ENCODE results near the gene AIP. TPM values are rescaled to one million over a fixed set of nuclear protein-coding genes. Genes with fewer than 3 reads are reported as not detected.

Gene AIP
- total and polyA plus RNA-seq, 2 donors (not counting 3 experiments of a cell fraction or from before 2014, with no cell fraction given), result 46.3 to 114 TPM

DNA sequence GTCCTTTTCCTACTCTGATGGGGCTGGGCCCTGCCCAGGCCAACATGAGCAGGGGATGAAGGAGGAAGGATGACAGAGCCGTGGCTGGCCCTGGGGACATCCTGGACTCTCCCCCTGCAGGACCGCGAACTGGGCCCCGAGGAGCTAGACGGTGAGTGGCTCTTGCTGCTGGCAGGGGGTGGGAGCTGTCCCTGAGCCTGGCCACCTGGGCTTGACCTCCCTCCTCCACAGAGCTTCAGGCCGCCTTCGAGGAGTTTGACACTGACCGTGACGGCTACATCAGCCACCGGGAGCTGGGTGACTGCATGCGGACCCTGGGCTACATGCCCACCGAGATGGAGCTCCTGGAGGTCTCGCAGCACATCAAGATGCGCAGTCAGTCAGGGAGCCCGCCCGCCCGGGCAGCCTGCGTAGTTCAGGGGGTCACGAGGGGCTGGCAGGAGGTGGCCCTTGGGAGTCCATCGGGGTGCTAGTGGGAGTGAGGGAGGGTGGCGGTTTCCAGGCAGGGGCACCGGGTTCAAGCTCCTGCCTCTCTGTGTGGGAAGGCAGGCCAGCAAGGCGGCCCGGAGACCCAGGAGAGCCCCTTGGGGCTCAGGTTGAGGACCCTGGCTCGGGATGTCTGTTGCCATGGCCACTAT, 26.6 kb upstream of the AIP start:
- POLR2A ChIA-PET, result no interaction called here
- Histone ChIP-seq H4K20me1 (replicated peaks; ENCODE audit: control insufficient read depth, extremely low read depth, insufficient read depth, low read length) (no peaks in the 10 kb centered on the region), H3K4me3 (replicated peaks in 1 of 3; ENCODE audit: insufficient read depth in 1 of 3, low read depth in 1 of 3, low read length in 3 of 3) (no peak overlapping the region), H3K4me2 (ENCODE audit: insufficient read depth, low read length) (no peak overlapping the region), H3K27me3 (ENCODE audit: control insufficient read depth in 2 of 2, insufficient read depth in 2 of 2, low read length in 2 of 2) (no peaks in the 10 kb centered on the region), H3K36me3 (ENCODE audit: control insufficient read depth in 2 of 2, extremely low read depth in 1 of 2, insufficient read depth in 2 of 2, low read length in 2 of 2) (no peaks in the 10 kb centered on the region), H3K79me2 (ENCODE audit: control insufficient read depth, insufficient read depth, low read length) (no peaks in the 10 kb centered on the region), H2AFZ (ENCODE audit: low read depth, low read length) (no peak overlapping the region), H3K4me1 (ENCODE audit: control insufficient read depth, extremely low read depth, insufficient read depth, low read length) (peaks cover 7% of the 10 kb centered on the region), H3K9ac (replicated peaks; ENCODE audit: extremely low read depth, insufficient read depth, low read length) (no peak overlapping the region), H3K9me3 (replicated peaks; ENCODE audit: control insufficient read depth, insufficient read depth, low read length) (no peaks in the 10 kb centered on the region), H3K27ac (ENCODE audit: insufficient read depth, low read depth, low read length) (no peak overlapping the region), H3K9me1 (replicated peaks; ENCODE audit: control insufficient read depth, extremely low read depth, insufficient read depth, low read length) (no peaks in the 10 kb centered on the region)
- dilution Hi-C loops (cut with MboI; ENCODE audit: extremely low pct_ligation_motif_present, low sequenced_read_pairs), result no loop called here
- DNase-seq (ENCODE audit: low read depth, low spot score), result no peak
- CTCF ChIA-PET, result no interaction called here
- intact Hi-C loops (cut with micrococcal nuclease), result no loop called here
- no peak for FAIRE-seq
- TF ChIP-seq, protein P1, sequence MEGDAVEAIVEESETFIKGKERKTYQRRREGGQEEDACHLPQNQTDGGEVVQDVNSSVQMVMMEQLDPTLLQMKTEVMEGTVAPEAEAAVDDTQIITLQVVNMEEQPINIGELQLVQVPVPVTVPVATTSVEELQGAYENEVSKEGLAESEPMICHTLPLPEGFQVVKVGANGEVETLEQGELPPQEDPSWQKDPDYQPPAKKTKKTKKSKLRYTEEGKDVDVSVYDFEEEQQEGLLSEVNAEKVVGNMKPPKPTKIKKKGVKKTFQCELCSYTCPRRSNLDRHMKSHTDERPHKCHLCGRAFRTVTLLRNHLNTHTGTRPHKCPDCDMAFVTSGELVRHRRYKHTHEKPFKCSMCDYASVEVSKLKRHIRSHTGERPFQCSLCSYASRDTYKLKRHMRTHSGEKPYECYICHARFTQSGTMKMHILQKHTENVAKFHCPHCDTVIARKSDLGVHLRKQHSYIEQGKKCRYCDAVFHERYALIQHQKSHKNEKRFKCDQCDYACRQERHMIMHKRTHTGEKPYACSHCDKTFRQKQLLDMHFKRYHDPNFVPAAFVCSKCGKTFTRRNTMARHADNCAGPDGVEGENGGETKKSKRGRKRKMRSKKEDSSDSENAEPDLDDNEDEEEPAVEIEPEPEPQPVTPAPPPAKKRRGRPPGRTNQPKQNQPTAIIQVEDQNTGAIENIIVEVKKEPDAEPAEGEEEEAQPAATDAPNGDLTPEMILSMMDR (IDR thresholded peaks at IDR 0.05; ENCODE audit: extremely low read depth in 1 of 2, insufficient read depth in 1 of 2, low read depth in 1 of 2, low read length in 2 of 2), result no peak
- no peak for TF ChIP-seq JUN (IDR thresholded peaks at IDR 0.05; ENCODE audit: borderline replicate concordance, insufficient read depth, insufficient read length, low read depth)
- no peak for TF ChIP-seq GATA2 (IDR thresholded peaks at IDR 0.05; ENCODE audit: insufficient read depth, insufficient read length, low read depth, low read length)
- TF ChIP-seq, protein P2, sequence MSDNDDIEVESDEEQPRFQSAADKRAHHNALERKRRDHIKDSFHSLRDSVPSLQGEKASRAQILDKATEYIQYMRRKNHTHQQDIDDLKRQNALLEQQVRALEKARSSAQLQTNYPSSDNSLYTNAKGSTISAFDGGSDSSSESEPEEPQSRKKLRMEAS (IDR thresholded peaks at IDR 0.05; ENCODE audit: insufficient read depth, insufficient read length), result no peak
- TF ChIP-seq POLR2A (IDR thresholded peaks at IDR 0.05; ENCODE audit: low read depth, low read length), result no peak
- no peak for TF ChIP-seq EZH2 (IDR thresholded peaks at IDR 0.05; ENCODE audit: borderline replicate concordance, low read depth, low read length, severe bottlenecking)
- TF ChIP-seq MYC (IDR thresholded peaks at IDR 0.05; ENCODE audit: low read depth, low read length), result no peak
- TF ChIP-seq FOS (IDR thresholded peaks at IDR 0.05; ENCODE audit: borderline replicate concordance, insufficient read depth, low read length), result no peak
- no peak for TF ChIP-seq POLR2AphosphoS5 (IDR thresholded peaks at IDR 0.05; ENCODE audit: insufficient read depth, low read depth, low read length)
- no TSS peak for BruUV-seq (replicated peaks)

Measured in endothelial cell of umbilical vein (primary cell).